Fibroblast of gingiva (primary cell): ENCODE measurements around the gene CENPS.
A peak's percentile ranks its signal among the peaks of the same experiment; 100 is the strongest.
"Not testable (repeated sequence)": the region's sequence is repeated elsewhere in the genome, so short reads cannot be mapped to it uniquely, and the experiment has no call there.

Source experiments
- DNase-seq: peaks from one replicate; pipeline ENCODE4 v3.0.0-alpha.2; 2011; ENCODE audit warnings: low read depth

Gene CENPS

GRCh38 chr1:10419351-10419750 is 10.9 kb upstream of the CENPS start:
- no peak for DNase-seq

DNA sequence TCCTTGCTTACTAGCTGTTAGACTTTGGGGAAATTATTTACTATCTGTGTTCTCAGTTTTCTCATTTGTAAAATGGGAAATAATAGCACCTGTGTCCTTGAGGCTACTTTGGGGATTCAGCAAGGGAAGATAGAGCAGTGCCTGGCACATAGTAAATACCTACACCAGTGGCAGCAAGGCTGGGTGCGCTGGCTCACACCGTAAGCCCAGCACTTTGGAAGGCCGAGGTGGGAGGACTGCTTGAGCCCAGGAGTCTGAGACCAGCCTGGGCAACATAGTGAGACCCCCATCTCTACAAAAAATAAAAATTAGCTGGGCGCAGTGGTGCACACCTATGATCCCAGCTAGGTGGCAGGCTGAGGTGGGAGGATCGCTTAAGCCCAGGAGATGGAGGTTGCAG is 8.6 kb upstream of the CENPS start:
- no peak for DNase-seq

DNA sequence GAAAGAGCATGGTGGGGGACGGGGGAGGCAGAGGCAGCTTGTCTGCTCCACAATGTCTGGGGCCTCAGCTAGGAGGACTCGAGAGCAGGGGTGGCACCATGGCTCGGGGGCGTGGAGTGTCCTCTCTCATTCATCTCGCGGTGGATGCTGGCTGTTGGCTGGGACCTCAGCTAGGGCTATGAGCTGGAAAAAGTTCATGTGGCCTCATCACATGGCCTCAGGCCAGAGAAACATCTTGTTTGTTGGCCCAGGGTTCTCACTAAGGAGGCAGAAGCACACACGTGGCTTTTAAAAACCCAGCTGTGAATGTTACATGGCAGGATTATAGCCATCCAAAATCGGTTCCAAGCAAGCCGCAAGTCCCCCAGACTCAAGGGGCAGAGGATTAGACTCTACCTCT is 6.2 kb upstream of the CENPS start:
- peak; percentile 80 for DNase-seq

GRCh38 chr1:10424651-10425050 is 5.6 kb upstream of the CENPS start:
- DNase-seq, result no peak

DNA sequence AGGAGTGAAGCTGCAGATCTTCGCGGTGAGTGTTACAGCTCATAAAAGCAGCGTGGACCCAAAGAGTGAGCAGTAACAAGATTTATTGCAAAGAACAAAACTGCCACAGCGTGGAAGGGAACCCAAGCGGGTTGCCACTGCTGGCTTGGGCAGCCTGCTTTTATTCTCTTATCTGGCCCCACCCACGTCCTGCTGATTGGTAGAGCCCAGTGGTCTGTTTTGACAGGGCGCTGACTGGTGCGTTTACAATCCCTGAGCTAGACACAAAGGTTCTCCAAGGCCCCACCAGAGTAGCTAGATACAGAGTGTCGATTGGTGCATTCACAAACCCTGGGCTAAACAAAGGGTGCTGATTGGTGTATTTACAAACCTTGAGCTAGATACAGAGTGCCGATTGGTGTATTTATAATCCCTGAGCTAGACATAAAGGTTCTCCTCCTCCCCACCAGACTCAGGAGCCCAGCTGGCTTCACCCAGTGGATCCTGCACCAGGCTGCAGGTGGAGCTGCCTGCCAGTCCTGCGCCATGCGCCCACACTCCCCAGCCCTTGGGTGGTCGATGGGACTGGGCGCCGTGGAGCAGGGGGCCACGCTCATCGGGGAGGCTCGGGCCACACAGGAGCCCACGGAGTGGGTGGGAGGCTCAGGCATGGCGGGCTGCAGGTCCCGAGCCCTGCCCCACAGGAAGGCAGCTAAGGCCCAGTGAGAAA is 4.3 kb upstream of the CENPS start:
- DNase-seq, result not testable (repeated sequence)

DNA sequence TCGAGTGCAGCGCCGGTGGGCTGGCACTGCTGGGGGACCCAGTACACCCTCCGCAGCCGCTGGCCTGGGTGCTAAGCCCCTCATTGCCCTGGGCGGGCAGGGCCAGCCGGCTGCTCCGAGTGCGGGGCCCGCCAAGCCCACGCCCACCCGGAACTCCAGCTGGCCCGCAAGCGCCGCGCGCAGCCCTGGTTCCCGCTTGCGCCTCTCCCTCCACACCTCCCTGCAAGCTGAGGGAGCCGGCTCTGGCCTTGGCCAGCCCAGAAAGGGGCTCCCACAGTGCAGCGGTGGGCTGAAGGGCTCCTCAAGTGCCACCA is 3.7 kb upstream of the CENPS start:
- not testable (repeated sequence) for DNase-seq

DNA sequence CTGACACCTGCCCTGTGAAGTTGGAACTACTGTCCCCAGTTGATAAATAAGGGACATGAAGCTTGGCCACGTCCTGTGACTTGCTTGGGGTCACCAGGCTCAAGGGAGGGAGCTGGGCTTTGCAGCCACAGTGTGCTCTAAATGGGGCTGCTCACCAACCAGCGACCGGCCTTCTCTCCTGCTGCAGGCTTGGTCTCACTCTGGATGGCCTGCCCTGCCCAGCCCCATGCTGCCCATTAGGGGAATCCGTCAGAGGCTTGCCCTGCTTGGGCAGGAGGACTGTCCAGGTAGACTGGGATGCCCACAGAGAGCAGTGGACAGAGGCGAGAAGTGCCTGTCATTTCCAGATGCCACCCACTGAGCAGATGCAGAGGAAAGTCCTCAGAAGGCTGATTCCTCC is 1.2 kb upstream of the CENPS start:
- no peak for DNase-seq

- no peak for DNase-seq
Measured at GRCh38 chr1:10429868-10430215, 391 bp upstream of the CENPS start.

DNA sequence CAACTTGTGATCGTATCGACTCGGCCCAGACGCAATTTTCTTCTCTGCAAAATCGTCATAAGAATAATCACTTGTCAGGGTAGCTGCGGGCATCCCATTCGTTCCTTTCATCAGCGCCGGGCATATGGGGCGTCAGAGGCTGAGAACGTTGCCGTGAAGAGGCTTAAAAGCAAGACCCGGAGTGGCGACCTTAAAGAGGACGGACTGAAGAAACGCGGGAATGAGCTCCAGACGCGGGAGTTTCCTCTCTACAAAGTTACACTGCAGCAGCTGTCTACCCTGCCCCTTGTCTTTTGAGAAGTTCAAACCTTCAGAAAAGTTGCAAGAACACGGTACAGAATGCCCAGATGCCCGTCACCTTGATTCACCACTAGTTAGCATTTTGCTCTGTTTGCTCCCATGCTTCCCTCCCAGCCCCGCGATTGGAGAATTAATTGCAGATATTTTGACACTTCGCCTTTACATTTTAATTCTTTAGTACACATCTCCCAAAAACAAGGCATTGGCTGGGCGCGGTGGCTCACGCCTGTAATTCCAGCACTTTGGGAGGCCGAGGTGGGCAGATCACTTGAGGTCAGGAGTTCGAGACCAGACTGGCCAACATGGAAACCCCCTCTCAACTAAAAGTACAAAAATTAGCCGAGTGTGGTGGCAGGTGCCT is 967 bp downstream of the CENPS start:
- peak; percentile 19 for DNase-seq

DNA sequence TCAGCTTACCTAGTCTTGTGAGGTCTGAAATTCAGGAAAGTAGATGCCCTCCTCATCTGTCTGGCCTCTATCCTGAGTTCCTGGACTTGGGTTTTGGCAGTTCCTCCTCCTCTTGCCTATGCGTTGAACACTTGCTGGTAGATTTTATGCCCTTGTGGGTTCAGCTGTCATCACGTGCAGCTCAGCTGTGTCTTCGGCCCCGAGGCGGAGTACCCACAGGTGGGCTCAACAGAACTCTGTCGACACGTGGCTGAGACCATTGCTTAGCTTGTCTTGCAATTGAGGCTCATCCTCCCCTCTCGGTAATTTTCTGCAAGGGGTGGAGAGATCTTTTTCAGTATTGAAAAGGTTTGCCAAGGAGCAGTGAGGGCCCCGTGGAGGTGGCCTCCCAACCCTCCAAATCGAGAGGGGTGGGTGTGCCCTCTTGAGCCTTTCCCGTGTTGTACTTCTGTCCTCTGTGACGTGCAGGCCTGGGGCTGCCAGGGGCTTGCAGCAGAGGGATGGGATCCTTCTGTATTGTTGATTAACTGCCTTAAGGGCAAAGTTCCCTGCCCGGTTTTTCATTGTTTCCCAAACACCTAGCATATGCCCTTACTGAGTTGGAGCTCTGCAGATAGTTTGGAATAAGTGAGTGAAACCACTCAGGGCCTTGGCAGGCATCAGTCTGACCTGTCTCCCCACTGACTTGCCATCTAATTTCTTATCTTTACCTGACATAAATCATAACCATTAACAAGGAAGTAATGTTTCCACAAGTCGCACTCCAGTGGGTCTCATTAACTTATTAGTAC is 2.9 kb downstream of the CENPS start:
- no peak for DNase-seq

DNA sequence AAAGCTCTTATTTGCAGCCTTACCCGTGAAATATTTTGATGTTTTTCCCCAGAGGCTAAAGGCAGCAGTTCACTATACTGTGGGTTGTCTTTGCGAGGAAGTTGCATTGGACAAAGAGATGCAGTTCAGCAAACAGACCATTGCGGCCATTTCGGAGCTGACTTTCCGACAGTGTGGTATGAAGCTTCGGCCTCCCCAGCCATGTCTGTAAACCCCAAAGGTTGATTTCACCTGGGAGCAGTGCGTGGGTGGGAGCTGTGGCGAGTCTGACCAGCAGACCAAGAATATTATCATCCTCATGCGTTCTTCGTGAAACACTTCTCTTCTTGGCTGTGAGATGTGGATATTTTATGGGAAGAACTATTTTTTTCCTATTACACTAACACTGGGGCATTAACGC is 3.6 kb downstream of the CENPS start:
- no peak for DNase-seq

DNA sequence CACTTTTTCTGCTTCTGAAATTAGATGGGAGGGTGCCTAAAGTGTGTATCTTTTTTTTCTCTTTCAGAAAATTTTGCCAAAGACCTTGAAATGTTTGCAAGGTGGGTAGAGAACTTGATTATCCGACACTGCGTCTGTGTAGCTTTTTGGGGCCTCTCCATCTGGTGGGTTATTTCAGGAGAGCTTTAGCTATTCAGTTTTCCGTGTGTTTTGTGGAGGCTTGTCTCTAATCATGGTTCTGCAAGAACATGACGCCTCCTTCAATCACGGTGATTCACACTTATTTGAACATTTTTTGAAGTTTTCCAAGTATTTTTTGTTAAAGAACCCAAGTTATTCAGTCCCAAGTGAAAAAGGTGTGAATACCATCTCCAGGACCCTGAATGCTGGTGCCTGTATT is 4.4 kb downstream of the CENPS start:
- DNase-seq, result no peak

DNA sequence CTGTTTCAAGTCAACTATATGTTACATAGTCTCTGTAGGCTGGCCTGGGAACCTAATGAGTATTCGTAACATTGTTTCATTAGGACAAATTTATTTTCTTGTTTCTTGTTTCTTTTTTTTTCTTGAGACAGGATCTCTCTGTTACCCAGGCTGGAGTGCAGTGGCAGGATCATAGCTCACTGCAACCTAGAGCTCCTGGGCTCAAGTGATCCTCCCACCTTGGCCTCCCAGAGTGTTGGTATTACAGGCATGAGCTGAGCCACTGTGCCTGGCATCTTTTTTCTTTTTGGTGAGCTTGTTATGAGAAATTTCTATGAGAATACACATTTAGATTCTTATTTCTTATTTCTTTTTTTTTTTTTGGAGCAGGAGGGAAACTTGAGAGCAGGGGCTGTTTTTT is 6.8 kb downstream of the CENPS start:
- no peak for DNase-seq

GRCh38 chr1:10438677-10439163 is 8.5 kb downstream of the CENPS start:
- DNase-seq, result no peak

GRCh38 chr1:10440305-10440704 is 10.1 kb downstream of the CENPS start:
- no peak for DNase-seq

- no peak for DNase-seq
Measured at GRCh38 chr1:10440794-10441193, 10.6 kb downstream of the CENPS start.

GRCh38 chr1:10444248-10444647 is 14.0 kb downstream of the CENPS start:
- DNase-seq, result no peak

DNA sequence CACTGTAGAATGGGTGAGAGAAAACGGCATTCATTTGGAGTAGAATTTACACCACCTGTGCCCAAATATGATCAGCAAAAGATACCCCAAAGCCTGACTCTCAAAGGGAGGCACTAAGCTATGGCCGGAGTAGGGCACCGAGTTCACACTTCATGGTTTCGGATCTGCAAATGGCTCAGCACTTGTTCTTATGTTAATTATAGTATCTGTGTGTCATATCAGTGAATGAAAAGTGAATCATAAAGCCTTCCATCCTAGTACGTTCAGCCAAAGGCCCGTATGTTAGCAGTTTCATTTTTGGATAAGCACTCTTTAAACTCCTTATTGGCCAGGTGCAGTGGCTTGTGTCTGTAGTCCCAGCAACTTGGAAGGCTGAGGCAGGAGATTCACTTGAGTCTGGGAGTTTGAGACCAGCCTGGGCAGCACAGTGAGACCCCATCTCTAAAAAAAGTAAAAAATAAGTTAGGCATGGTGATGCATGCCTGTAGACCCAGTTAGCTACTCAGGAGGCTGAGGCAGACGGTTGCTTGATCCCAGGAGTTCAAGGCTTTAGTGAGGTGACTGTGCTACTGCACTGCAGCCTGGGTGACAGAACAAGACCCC is 14.7 kb downstream of the CENPS start:
- DNase-seq, result no peak

- DNase-seq, result no peak
Measured at GRCh38 chr1:10446790-10447422, 16.7 kb downstream of the CENPS start.

DNA sequence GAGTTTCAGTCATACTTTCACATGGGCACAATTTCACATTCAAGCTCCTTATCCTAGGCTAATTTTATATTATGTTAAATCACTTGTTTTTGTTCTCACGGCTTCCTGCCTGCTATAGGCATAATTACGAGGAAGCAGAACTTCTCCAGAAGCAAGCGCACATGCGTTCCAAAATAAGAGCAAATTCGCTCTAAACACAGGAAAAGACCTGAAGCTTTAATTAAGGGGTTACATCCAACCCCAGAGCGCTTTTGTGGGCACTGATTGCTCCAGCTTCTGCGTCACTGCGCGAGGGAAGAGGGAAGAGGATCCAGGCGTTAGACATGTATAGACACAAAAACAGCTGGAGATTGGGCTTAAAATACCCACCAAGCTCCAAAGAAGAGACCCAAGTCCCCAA is 19.5 kb downstream of the CENPS start, which contains the start of gene CORT:
Gene CORT (plus strand): TSS at position 281 of the 400 bp plus-strand sequence. CDS start 193 bp downstream, outside the sequence.
- DNase-seq, result no peak

DNA sequence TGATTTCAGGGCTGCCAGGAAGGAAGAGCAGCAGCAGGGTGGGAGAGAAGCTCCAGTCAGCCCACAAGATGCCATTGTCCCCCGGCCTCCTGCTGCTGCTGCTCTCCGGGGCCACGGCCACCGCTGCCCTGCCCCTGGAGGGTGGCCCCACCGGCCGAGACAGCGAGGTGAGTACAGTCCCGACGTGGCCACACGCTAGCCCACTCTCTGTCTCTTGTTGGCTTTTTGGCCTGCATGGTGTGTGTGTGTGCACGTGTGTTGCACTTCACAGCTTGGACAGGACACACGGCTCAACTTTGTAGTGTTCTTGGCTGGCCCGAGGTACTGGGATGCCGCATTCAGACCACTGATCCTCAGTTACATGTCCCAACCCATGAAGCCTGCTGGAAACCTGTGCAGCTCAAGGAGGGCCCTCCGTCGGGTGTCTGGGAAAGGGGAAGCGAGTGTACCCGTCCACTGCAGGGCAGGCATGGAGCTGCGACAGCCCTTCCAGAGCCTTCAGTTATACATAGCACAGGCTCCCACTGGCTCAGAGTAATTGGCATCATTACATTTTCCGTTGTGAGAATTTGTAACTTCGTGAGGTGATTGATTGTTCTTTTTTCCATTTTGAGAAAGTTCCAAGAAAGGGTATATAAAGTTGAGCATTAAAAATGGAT is 20.1 kb downstream of the CENPS start:
- DNase-seq, result no peak

DNA sequence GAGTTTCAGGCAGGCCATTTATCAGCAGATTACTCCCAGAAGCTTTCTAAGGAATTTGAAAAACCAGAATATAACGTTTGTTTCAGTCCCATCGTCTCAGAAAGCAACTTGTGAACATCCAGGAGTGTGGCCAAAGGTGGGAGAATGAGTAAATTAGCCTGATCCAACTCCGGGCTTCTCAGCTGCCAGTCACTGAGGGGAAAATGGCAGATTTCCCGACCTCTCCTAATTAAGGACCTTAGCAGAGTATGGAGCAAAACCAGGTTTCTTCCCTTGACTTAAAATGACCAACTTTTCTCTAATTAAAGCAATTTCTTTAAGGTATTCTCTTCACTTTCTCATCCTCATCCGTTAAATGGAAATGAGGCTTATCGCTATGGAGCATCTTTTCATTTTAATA is 20.6 kb downstream of the CENPS start:
- DNase-seq, result no peak
